K562 (cell line): ENCODE results near the gene GATA6. TPM values are rescaled to one million over a fixed set of nuclear protein-coding genes. Genes with fewer than 3 reads are reported as not detected.
A peak's percentile ranks its signal among the peaks of the same experiment; 100 is the strongest.

Experiments
- ATAC-seq: fragments of 200-7000 bp; cut with Tn5 transposase; 3 replicates; pipeline ENCODE4 v1.9.1; 2020; ENCODE audit warnings: moderate library complexity
- Bru-seq: library from RNA; stranded (reverse); fragments of 400-500 nt; gene quantifications from one replicate; lab custom pipeline; 2021; lab: Mats Ljungman, UMichigan
- BruChase-seq, 2 experiments: library from RNA; stranded (reverse); fragments of 400-500 nt; gene quantifications; one replicate each; lab custom pipeline; 2021; lab: Mats Ljungman, UMichigan
- BruUV-seq: library from RNA; stranded (reverse); fragments of 400-500 nt; replicated peaks from 2 replicates; lab custom pipeline; 2021; lab: Mats Ljungman, UMichigan
- CTCF ChIA-PET: fragments of 300-600 bp; formaldehyde crosslinking; extraction: SDS; loops from one replicate; lab custom pipeline; 2021; ENCODE audit warnings: low intra/inter-chr PET ratio; lab: Yijun Ruan, JAX
- POLR2A ChIA-PET: fragments of 300-600, 350-650 bp; sonication (Branson Sonifier 250); formaldehyde crosslinking; extraction: SDS; loops from one replicate; lab custom pipeline; 2021; ENCODE audit warnings: antibody characterized with exemption, inconsistent platforms; lab: Yijun Ruan, JAX
- DNase-seq, 4 experiments: peaks; one replicate each; pipeline versions ENCODE4 v3.0.0 to v3.0.0-alpha.2; 2011 to 2018; ENCODE audit warnings: low spot score in 3 of 4, mixed read lengths in 3 of 4; ENCODE audit errors: extremely low read depth in 1 of 4
- FAIRE-seq: peaks from 2 replicates; lab custom pipeline; 2011; peaks lifted over from hg19 to GRCh38; lab: Jason Lieb, UNC
- H2AFZ ChIP-seq: 2 replicates; pipeline ENCODE4 v1.6.0; 2011; ENCODE audit warnings: low read depth, low read length, control low read depth, inconsistent platforms
- H3K27ac ChIP-seq: fragments of 200-600 bp; 3 replicates; pipeline ENCODE4 v1.8.0; 2011; ENCODE audit warnings: low read depth, mild to moderate bottlenecking, control low read depth, inconsistent platforms, low read length, moderate library complexity, mixed read lengths; ENCODE audit errors: extremely low read depth
- H3K27me3 ChIP-seq, 2 experiments: fragments of 300-600 bp in 1 of 2; 2 replicates in 1 of 2; 3 replicates in 1 of 2; pipeline versions ENCODE4 v1.6.0 to v1.8.0; 2011; ENCODE audit warnings: inconsistent platforms in 2 of 2, low read length in 2 of 2, mild to moderate bottlenecking in 1 of 2, mixed read lengths in 1 of 2, moderate library complexity in 1 of 2; ENCODE audit not compliant: control insufficient read depth in 2 of 2, insufficient read depth in 2 of 2
- H3K36me3 ChIP-seq: fragments of 300-600 bp; 3 replicates; pipeline ENCODE4 v1.8.0; 2011; ENCODE audit warnings: mild to moderate bottlenecking, low read length, inconsistent platforms; ENCODE audit not compliant: control insufficient read depth, insufficient read depth
- H3K4me1 ChIP-seq, 2 experiments: fragments of 200-600 bp in 1 of 2; replicated peaks in 1 of 2; 2 replicates in 1 of 2; 3 replicates in 1 of 2; pipeline versions ENCODE4 v1.5.1 to v1.8.0; 2011; ENCODE audit warnings: inconsistent platforms in 2 of 2, low read length in 2 of 2, mild to moderate bottlenecking in 1 of 2, mixed read lengths in 1 of 2, moderate library complexity in 1 of 2; ENCODE audit not compliant: control insufficient read depth in 2 of 2, insufficient read depth in 2 of 2
- H3K4me2 ChIP-seq: 2 replicates; pipeline ENCODE4 v1.6.1; 2011; ENCODE audit warnings: low read length, control low read depth, inconsistent platforms, mixed read lengths; ENCODE audit not compliant: insufficient read depth
- H3K4me3 ChIP-seq: fragments of 200-600 bp; sonication (generic), shearing (Covaris generic); 2 replicates; pipeline ENCODE4 v1.5.1; 2016; ENCODE audit warnings: control low read depth, inconsistent platforms
- H3K79me2 ChIP-seq: fragments of 200-600 bp; 3 replicates; pipeline ENCODE4 v1.8.0; 2011; ENCODE audit warnings: low read length, inconsistent platforms; ENCODE audit not compliant: control insufficient read depth, insufficient read depth
- H3K9ac ChIP-seq, 2 experiments: 2 replicates each; pipeline versions ENCODE4 v1.6.0 to v1.6.1; 2011; ENCODE audit warnings: low read depth in 2 of 2, low read length in 2 of 2, control low read depth in 1 of 2, inconsistent platforms in 1 of 2, mild to moderate bottlenecking in 1 of 2, mixed read lengths in 1 of 2; ENCODE audit not compliant: insufficient read depth in 1 of 2
- H3K9me1 ChIP-seq: one replicate; pipeline ENCODE4 v1.6.0; 2011; ENCODE audit warnings: inconsistent platforms, mild to moderate bottlenecking, low read length, moderate library complexity; ENCODE audit not compliant: control insufficient read depth, insufficient read depth
- H3K9me3 ChIP-seq: replicated peaks from 2 replicates; pipeline ENCODE4 v1.5.1; 2011; ENCODE audit warnings: low read depth, low read length, inconsistent platforms; ENCODE audit not compliant: control insufficient read depth, insufficient read depth
- H4K20me1 ChIP-seq: replicated peaks from 2 replicates; pipeline ENCODE4 v1.6.1; 2011; ENCODE audit warnings: low read length, inconsistent platforms, mixed read lengths; ENCODE audit not compliant: control insufficient read depth, insufficient read depth
- KLF16 ChIP-seq: IDR thresholded peaks from 2 replicates; pipeline ENCODE4 v1.6.1; 2016; ENCODE audit warnings: antibody characterized with exemption
- RBBP5 ChIP-seq: fragments of 200-600 bp; sonication (generic); IDR thresholded peaks from 2 replicates; pipeline ENCODE4 v1.6.1; 2012; ENCODE audit warnings: borderline replicate concordance, mild to moderate bottlenecking, low read length, control low read depth, inconsistent platforms; ENCODE audit not compliant: insufficient read depth, poor library complexity, severe bottlenecking
- SRSF7 ChIP-seq: fragments of 200-400 bp; formaldehyde crosslinking; optimal IDR thresholded peaks from 2 replicates; pipeline ENCODE3; 2017; ENCODE audit warnings: mild to moderate bottlenecking, low read depth, low read length
- THAP12 ChIP-seq: fragments of 250-450 bp; sonication (Bioruptor Pico); IDR thresholded peaks from 2 replicates; pipeline ENCODE4 v1.9.0; 2021; ENCODE audit warnings: mild to moderate bottlenecking, inconsistent platforms
- WGBS: fragments of 100-300 bp; shearing (Covaris generic); methylation state at CpG from one replicate; pipeline ENCODE4 v1.1.6; 2016; ENCODE audit warnings: low coverage, mixed read lengths; ENCODE audit not compliant: insufficient coverage; ENCODE audit errors: missing lambda C conversion rate; 5-methylcytosine and 5-hydroxymethylcytosine counted together
- in situ Hi-C: fragments of 300-500 bp; cut with MboI; formaldehyde crosslinking; loops from 4 replicates; pipeline ENCODE4 v1.15.0; 2018; ENCODE audit warnings: inconsistent platforms, mixed read lengths
- intact Hi-C: fragments of 100-400 bp; cut with micrococcal nuclease; formaldehyde crosslinking; loops from 2 replicates; pipeline ENCODE4 v1.14.2; 2022
- long read RNA-seq, 3 experiments: library from polyadenylated mRNA in 2 of 3; library from RNA in 1 of 3; unstranded in 2 of 3; stranded (forward) in 1 of 3; transcript quantifications; one replicate each; pipeline ENCODE4 v2.0.0, GENCODE V29; 2019 to 2022
- polyA minus RNA-seq, 3 experiments: library from RNA; depleted of rRNA, polyadenylated mRNA; stranded (reverse); fragments of >200 nt; gene quantifications; 2 replicates each; pipeline ENCODE4 v1.2.3, GENCODE V29; 2011
- polyA plus RNA-seq, 8 experiments: library from polyadenylated mRNA; depleted of rRNA in 4 of 8; stranded (reverse) in 5 of 8; unstranded in 3 of 8; fragments of >200 nt; fragmentation: Nextera tagmentation in 2 of 8; fragmentation: Illumina TruSeq in 1 of 8; extraction: Ambion mirVana in 2 of 8; extraction: Trizol in 1 of 8; gene quantifications; 2 replicates each; pipeline versions ENCODE4 v1.2.1 to v1.2.3, GENCODE V29; 2011 to 2014; ENCODE audit warnings: inconsistent platforms in 1 of 8, missing spikeins in 1 of 8
- total RNA-seq, 7 experiments: library from RNA; depleted of rRNA in 6 of 7; stranded (reverse); fragments of >200 nt in 6 of 7; fragmentation: Illumina TruSeq in 2 of 7; extraction: Trizol in 2 of 7; gene quantifications; 2 replicates each; pipeline versions ENCODE4 v1.2.1 to v1.2.3, GENCODE V29; 2011 to 2021; ENCODE audit warnings: low replicate concordance in 1 of 7

Gene GATA6
- 0.09 TPM in 1 of 2 replicates, not detected in the other for total RNA-seq (2011; cell fraction: chromatin; rRNA removed; ENCODE audit: low replicate concordance)
- total RNA-seq (2011; cell fraction: nucleolus; rRNA removed): 0.13 and 0.17 TPM in 2 replicates
- not detected in 2 replicates for total RNA-seq (2011; cell fraction: nucleoplasm; rRNA removed)
- total RNA-seq (2014; rRNA removed) (0.16 and 0.18 TPM in 2 replicates), total RNA-seq (2014; rRNA removed; fragmentation: Illumina TruSeq; extraction: Trizol) (not detected in 2 replicates), total RNA-seq (2015; rRNA removed; fragmentation: Illumina TruSeq; extraction: Trizol) (not detected in 2 replicates), total RNA-seq (2021) (0.24 and 0.29 TPM in 2 replicates), polyA plus RNA-seq (2011; rRNA removed) (0.12 TPM in 1 of 2 replicates, not detected in the other), polyA plus RNA-seq (2014; fragmentation: Illumina TruSeq; extraction: Trizol) (0.06 TPM in 1 of 2 replicates, not detected in the other), polyA plus RNA-seq (2014; fragmentation: Nextera tagmentation; extraction: Ambion mirVana) (under 1 TPM in 1 of 2 experiments, not detected in 1; 0.01 TPM), polyA plus RNA-seq (2014; rRNA removed) (0.13 TPM in 1 of 2 replicates, not detected in the other), polyA minus RNA-seq (2011; rRNA and poly(A)+ RNA removed) (0.15 TPM in 1 of 2 replicates, not detected in the other), Bru-seq, nascent RNA (percentile 32 among the genes with signal in this experiment), BruChase-seq, experiment 1, labeled RNA remaining after a 2-hour chase (percentile 21 among the genes with signal in this experiment), BruChase-seq, experiment 2, labeled RNA remaining after a 6-hour chase (percentile 26 among the genes with signal in this experiment)
- 0.06 and 0.09 TPM in 2 replicates for polyA plus RNA-seq (2011; cell fraction: cytosol; rRNA removed)
- 0.07 and 0.20 TPM in 2 replicates for polyA plus RNA-seq (2011; cell fraction: nucleus; rRNA removed)
- polyA plus RNA-seq (2012): 0.05 and 0.10 TPM in 2 replicates
- 0.64 TPM in 1 of 2 replicates, not detected in the other for polyA minus RNA-seq (2011; cell fraction: cytosol; rRNA and poly(A)+ RNA removed)
- 0.13 and 0.22 TPM in 2 replicates for polyA minus RNA-seq (2011; cell fraction: nucleus; rRNA and poly(A)+ RNA removed)
- long read RNA-seq, experiment 1, partial matches to known transcripts: 1 of 2 reads
- long read RNA-seq, experiment 1, other reads (novel, unspliced or antisense): 0 of 2 reads
- long read RNA-seq, experiment 2: 0 reads
- long read RNA-seq, experiment 3: 0 reads

GRCh38 chr18:22169011-22169888 is at the start of gene GATA6:
Gene GATA6 (plus strand): TSS chr18:22169589. CDS start chr18:22171145, 1,556 bp downstream.
- Histone ChIP-seq H3K27me3 (peaks cover 45 to 66% of the 10 kb centered on the region in 2 experiments), H3K36me3 (no peaks in the 10 kb centered on the region), H3K4me1 (peaks cover 11 to 34% of the 10 kb centered on the region in 2 experiments), H2AFZ (peak within 1 kb of the TSS; percentile 91), H3K4me3 (peak within 1 kb of the TSS; percentile 45), H3K9me1 (no peaks in the 10 kb centered on the region), H3K9me3 (no peaks in the 10 kb centered on the region; the same call in 1 of the 2 replicates), H3K27ac (no peak within 1 kb of the TSS), H4K20me1 (peaks cover 5% of the 10 kb centered on the region), H3K9ac (peak within 1 kb of the TSS; percentile 38 to 88; a peak in 3 of 4 replicates), H3K79me2 (no peaks in the 10 kb centered on the region), H3K4me2 (peak within 1 kb of the TSS; percentile 59)
- DNase-seq (peak; percentile 73 to 80 (median 76)), FAIRE-seq (peak; percentile 81), ATAC-seq (peak; percentile 93)
- in situ Hi-C loops (no loop called here), intact Hi-C loops (loop anchor here (2.0 to 5.0 kb wide), 2 partner anchors 394 to 533 kb away; no protein-coding TSS in a partner anchor)
- WGBS: 0% methylated on average over 40 of the region's 87 CpGs
- ChIA-PET CTCF (no interaction called here), POLR2A (no interaction called here)
- BruUV-seq: no TSS peak
- TF ChIP-seq KLF16 (no peak), SRSF7 (peak; percentile 17), THAP12 (CRISPR knock-in tag) (no peak), RBBP5 (peak; percentile 25)
